ENCODE results near the gene DDX10. TPM values are rescaled to one million over a fixed set of nuclear protein-coding genes. Genes with fewer than 3 reads are reported as not detected.

The DDX10 gene
- total RNA-seq, 1 experiment from 2014 or later: 38.7 TPM

DNA sequence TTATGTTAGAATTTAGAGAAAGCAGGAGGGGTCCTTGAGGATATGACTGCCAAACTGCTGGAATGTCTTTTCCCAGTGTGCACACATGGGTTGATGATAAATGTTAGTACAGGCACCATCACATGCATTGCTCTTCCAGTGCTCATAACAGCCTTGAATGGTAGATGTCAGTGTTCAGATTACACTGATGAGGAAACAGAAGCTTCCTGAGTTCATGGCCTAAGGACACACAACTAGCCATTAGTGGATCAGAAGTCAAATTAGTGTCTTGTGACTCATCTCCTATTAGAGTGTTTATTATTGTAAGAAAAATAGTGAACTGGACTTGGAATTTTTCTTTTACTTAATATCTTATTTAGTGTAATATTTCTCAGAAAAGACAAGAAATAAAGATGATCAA is 241.5 kb downstream of the DDX10 start:
- Histone ChIP-seq H3K4me3 (ENCODE audit: insufficient read depth, low read depth, low read length) (no peak overlapping the region), H3K36me3 (replicated peaks; ENCODE audit: control insufficient read depth, insufficient read depth, low read length) (no peaks in the 10 kb centered on the region), H3K27me3 (ENCODE audit: control insufficient read depth, insufficient read depth, low read length) (no peaks in the 10 kb centered on the region)
- no peak for DNase-seq

GRCh38 chr11:108906826-108907225 is 242.0 kb downstream of the DDX10 start:
- no peaks in the 10 kb centered on the region for H3K27me3 ChIP-seq (ENCODE audit: control insufficient read depth, insufficient read depth, low read length)
- DNase-seq: no peak
- no peak overlapping the region for H3K4me3 ChIP-seq (ENCODE audit: insufficient read depth, low read depth, low read length)
- H3K36me3 ChIP-seq (replicated peaks; ENCODE audit: control insufficient read depth, insufficient read depth, low read length): no peaks in the 10 kb centered on the region

DNA sequence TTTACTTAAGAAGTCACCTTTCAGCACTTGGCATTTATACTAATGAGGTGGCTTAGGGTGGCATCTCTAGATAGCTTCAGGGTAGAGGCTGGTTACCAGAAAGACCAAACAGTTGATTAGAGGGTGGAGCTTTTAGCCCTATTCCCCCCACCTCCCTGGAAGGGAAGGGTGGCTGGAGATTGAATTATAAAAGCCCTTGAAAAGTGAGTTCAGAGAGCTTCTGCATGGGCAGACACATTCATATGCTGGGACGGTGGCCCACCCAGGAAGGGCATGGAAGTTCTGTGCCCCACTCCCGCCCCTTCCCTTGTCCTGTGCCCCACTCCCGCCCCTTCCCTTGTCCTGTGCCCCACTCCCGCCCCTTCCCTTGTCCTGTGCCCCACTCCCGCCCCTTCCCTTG is 244.2 kb downstream of the DDX10 start:
- Histone ChIP-seq H3K27me3 (ENCODE audit: control insufficient read depth, insufficient read depth, low read length) (no peaks in the 10 kb centered on the region), H3K36me3 (replicated peaks; ENCODE audit: control insufficient read depth, insufficient read depth, low read length) (no peaks in the 10 kb centered on the region), H3K4me3 (ENCODE audit: insufficient read depth, low read depth, low read length) (no peak overlapping the region)
- peak; percentile 18 for DNase-seq

DNA sequence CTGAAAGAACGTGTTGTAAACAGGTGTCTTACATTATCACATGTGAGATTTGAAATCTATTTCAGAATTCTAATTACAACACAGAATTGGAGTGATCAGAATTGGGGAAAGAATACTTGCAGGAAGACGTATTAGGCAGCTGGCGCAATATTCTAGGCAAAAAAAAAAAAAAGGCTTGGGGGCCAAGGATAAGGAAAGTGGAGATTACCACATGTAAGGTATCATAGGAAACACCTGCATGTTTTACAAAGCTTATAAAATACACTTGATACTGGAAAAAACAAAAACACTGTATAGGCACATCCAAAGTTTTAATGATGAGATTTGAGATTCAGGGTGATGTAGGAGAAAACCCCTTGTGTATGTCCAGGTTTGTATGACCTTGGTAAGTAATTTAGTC is 245.1 kb downstream of the DDX10 start:
- no peak overlapping the region for H3K4me3 ChIP-seq (ENCODE audit: insufficient read depth, low read depth, low read length)
- DNase-seq: no peak
- no peaks in the 10 kb centered on the region for H3K27me3 ChIP-seq (ENCODE audit: control insufficient read depth, insufficient read depth, low read length)
- no peaks in the 10 kb centered on the region for H3K36me3 ChIP-seq (replicated peaks; ENCODE audit: control insufficient read depth, insufficient read depth, low read length)

DNA sequence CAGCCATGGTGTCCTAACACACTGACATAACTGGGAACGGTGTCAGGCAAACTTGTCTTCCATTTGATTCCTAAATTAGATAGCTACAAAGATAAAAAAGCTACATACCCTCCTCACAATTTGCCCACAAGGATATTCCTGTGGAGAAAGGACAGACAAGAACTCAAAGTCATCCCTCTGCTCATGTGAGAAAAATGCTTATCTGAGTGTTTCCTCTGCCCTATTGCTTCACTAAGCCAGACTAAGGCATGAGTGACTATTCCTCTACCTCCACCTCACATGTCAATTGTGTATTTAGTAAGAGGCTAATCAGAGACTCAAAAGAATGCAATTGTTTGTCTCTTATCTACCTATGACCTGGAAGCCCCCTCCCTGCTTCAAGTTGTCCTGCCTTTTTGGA is 247.7 kb downstream of the DDX10 start:
- DNase-seq: no peak
- H3K36me3 ChIP-seq (replicated peaks; ENCODE audit: control insufficient read depth, insufficient read depth, low read length): no peaks in the 10 kb centered on the region
- no peak overlapping the region for H3K4me3 ChIP-seq (ENCODE audit: insufficient read depth, low read depth, low read length)
- H3K27me3 ChIP-seq (ENCODE audit: control insufficient read depth, insufficient read depth, low read length): no peaks in the 10 kb centered on the region

DNA sequence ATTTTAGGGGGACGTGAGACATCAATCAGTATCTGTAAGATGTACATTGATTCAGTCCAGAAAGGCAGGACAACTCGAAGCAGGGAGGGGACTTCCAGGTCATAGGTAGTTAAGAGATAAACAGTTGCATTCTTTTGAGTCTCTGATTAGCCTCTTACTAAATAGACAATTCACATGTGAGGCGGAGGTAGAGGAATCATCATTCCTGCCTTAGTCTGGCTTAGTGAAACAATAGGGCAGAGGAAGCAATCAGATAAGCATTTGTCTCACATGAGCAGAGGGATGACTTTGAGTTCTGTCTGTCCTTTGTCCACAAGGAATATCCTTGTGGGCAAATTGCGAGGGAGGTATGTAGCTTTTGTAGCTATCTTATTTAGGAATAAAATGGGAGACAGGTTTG is 248.3 kb downstream of the DDX10 start:
- no peak overlapping the region for H3K4me3 ChIP-seq (ENCODE audit: insufficient read depth, low read depth, low read length)
- DNase-seq: no peak
- H3K27me3 ChIP-seq (ENCODE audit: control insufficient read depth, insufficient read depth, low read length): no peaks in the 10 kb centered on the region
- no peaks in the 10 kb centered on the region for H3K36me3 ChIP-seq (replicated peaks; ENCODE audit: control insufficient read depth, insufficient read depth, low read length)

DNA sequence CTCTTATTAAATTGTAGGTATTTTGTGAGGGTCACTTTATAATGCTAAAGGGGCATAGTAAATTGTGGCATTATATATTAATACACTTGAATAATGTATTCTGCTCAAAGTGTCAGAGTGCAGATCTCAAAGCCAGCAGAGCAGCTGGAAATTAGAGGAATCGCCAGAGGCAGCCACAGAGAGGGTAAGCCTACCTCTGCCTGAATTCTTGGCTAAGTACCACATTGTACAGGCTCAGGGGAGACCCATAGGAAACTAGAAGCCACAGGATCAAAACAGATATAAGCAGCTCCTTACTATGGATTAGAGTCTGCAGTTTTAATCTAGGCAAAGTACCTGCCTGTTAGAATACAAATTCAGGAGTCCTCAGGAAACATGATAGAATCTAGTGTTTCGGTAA is 249.3 kb downstream of the DDX10 start:
- no peak overlapping the region for H3K4me3 ChIP-seq (ENCODE audit: insufficient read depth, low read depth, low read length)
- H3K36me3 ChIP-seq (replicated peaks; ENCODE audit: control insufficient read depth, insufficient read depth, low read length): no peaks in the 10 kb centered on the region
- DNase-seq: no peak
- no peaks in the 10 kb centered on the region for H3K27me3 ChIP-seq (ENCODE audit: control insufficient read depth, insufficient read depth, low read length)

DNA sequence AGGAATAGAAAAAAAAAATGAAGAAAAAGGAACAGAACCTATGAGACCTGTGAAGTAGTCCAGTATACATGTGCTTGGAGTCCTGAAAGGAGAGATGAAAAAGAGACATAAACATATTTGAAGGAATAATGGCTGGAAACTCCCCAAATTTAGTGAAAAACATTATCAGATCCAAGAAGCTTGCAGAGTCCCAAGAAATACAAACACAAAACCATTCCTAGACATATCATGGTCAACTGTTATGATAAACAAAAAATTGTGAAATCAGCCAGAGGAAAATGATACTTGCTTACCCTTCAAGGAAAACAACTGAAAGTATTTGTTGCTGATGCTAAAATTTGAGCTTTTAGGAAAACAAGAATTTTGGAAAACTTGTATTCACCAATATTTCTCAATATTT is 250.1 kb downstream of the DDX10 start:
- DNase-seq: no peak
- no peaks in the 10 kb centered on the region for H3K27me3 ChIP-seq (ENCODE audit: control insufficient read depth, insufficient read depth, low read length)
- no peak overlapping the region for H3K4me3 ChIP-seq (ENCODE audit: insufficient read depth, low read depth, low read length)
- H3K36me3 ChIP-seq (replicated peaks; ENCODE audit: control insufficient read depth, insufficient read depth, low read length): no peaks in the 10 kb centered on the region

DNA sequence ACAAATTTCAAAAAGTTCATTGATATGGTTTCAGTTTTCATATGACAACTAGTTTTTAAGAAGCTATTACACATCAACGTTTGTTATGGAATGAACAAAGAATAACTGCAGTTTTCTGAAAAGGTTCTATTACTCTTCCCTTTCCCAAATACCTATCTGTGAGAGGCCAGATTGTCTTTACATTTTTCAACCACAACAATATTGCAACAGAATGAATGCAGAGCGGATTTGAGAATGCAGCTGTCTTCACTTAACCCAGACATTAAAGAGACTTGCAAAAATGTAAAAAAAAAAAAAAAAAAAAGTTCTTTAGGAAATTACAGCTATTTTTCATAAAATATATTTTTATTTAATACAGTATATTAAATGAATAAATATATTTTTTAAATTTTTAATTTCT is 250.8 kb downstream of the DDX10 start:
- H3K4me3 ChIP-seq (ENCODE audit: insufficient read depth, low read depth, low read length): no peak overlapping the region
- no peaks in the 10 kb centered on the region for H3K36me3 ChIP-seq (replicated peaks; ENCODE audit: control insufficient read depth, insufficient read depth, low read length)
- DNase-seq: no peak
- H3K27me3 ChIP-seq (ENCODE audit: control insufficient read depth, insufficient read depth, low read length): no peaks in the 10 kb centered on the region

DNA sequence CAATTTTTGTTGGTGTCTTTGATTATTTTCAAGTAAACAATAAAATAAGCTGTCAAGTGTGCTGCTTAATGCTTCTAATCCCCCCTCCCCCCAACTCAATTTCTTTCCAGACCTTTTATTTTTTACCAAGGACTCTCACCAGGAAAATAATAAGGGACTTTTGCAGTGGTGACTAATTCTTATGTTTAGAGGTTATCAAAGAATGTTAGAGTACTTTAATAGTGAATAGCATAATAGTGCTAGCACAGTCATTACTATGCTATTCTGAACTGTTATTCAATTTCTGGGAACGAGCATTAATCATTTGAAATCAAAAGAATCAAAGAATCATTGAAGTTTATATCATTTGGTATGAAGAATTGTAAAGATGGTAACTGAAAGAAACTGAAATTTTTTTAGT is 251.4 kb downstream of the DDX10 start:
- Histone ChIP-seq H3K36me3 (replicated peaks; ENCODE audit: control insufficient read depth, insufficient read depth, low read length) (no peaks in the 10 kb centered on the region), H3K27me3 (ENCODE audit: control insufficient read depth, insufficient read depth, low read length) (no peaks in the 10 kb centered on the region), H3K4me3 (ENCODE audit: insufficient read depth, low read depth, low read length) (no peak overlapping the region)
- DNase-seq: no peak

- H3K4me3 ChIP-seq (ENCODE audit: insufficient read depth, low read depth, low read length): no peak overlapping the region
- DNase-seq: no peak
Measured at GRCh38 chr11:108916935-108917334, 252.1 kb downstream of the DDX10 start.

GRCh38 chr11:108921211-108921610 is 256.3 kb downstream of the DDX10 start:
- Histone ChIP-seq H3K27me3 (ENCODE audit: control insufficient read depth, insufficient read depth, low read length) (no peaks in the 10 kb centered on the region), H3K36me3 (replicated peaks; ENCODE audit: control insufficient read depth, insufficient read depth, low read length) (no peaks in the 10 kb centered on the region), H3K4me3 (ENCODE audit: insufficient read depth, low read depth, low read length) (no peak overlapping the region)
- no peak for DNase-seq

More at GRCh38 chr11:108916935-108917334, 252.1 kb downstream of the DDX10 start:
- Histone ChIP-seq H3K36me3 (replicated peaks; ENCODE audit: control insufficient read depth, insufficient read depth, low read length) (no peaks in the 10 kb centered on the region), H3K27me3 (ENCODE audit: control insufficient read depth, insufficient read depth, low read length) (no peaks in the 10 kb centered on the region)

DNA sequence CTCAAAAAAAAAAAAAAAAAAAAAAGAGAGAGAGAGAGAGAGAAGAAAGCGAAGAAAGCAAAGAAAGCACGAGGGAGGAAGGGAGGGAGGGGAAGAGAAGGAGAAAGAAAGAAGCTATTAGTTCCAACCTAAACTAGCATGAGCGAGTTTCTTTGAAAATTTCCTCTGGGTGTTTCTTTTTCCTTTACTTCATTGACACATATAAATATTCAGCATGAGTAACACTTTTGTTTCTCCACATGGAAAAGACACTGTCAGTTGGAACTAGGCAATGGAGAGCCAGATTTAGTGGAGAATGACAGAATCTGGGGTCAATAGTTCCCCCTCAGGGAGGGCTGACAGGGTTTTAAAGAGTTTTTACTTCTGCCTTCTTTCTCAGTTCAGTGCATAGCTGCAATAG is 257.4 kb downstream of the DDX10 start:
- no peaks in the 10 kb centered on the region for H3K27me3 ChIP-seq (ENCODE audit: control insufficient read depth, insufficient read depth, low read length)

GRCh38 chr11:108923413-108923812 is 258.5 kb downstream of the DDX10 start:
- no peak for DNase-seq

More for the DNA sequence above, 257.4 kb downstream of the DDX10 start:
- Histone ChIP-seq H3K36me3 (replicated peaks; ENCODE audit: control insufficient read depth, insufficient read depth, low read length) (no peaks in the 10 kb centered on the region), H3K4me3 (ENCODE audit: insufficient read depth, low read depth, low read length) (no peak overlapping the region)
- no peak for DNase-seq

DNA sequence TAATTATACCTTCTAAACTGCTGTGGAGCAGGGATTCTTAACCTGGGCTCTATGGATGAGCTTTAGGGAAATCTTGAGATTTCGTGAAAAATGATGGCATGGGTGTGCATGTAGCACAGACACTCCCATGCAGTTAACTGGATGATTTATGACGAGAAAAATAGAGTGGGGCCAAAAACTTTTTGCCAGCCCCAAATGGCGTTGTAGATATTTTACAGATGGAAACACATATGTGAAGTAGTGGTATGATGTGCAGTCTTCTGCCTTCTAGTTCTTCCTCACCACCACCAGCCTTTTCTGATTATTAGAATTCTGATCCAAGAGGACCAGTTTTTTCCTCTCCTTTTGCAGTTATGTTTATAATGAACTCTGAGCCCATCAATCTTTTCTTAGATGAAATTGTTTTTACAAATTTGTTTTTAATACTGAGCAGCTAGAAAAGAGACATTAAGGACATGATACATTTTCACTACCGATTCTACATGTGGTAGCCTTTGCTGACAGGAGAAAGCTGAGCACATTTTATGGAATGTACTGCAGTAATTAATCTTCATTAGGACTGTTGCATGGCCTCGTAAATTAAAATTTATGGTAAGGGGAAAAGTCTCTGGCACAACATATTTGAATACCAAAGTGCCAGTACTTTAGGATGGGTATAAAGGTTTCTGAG is 261.4 kb downstream of the DDX10 start:
- H3K36me3 ChIP-seq (replicated peaks; ENCODE audit: control insufficient read depth, insufficient read depth, low read length): no peaks in the 10 kb centered on the region
- no peaks in the 10 kb centered on the region for H3K27me3 ChIP-seq (ENCODE audit: control insufficient read depth, insufficient read depth, low read length)
- no peak for DNase-seq
- no peak overlapping the region for H3K4me3 ChIP-seq (ENCODE audit: insufficient read depth, low read depth, low read length)

More at GRCh38 chr11:108923413-108923812, 258.5 kb downstream of the DDX10 start:
- Histone ChIP-seq H3K4me3 (ENCODE audit: insufficient read depth, low read depth, low read length) (no peak overlapping the region), H3K27me3 (ENCODE audit: control insufficient read depth, insufficient read depth, low read length) (no peaks in the 10 kb centered on the region), H3K36me3 (replicated peaks; ENCODE audit: control insufficient read depth, insufficient read depth, low read length) (no peaks in the 10 kb centered on the region)
